Measurements from ENCODE around the gene STMP1.
"Not testable (repeated sequence)": the region's sequence is repeated elsewhere in the genome, so short reads cannot be mapped to it uniquely, and the experiment has no call there.

Gene STMP1

GRCh38 chr7:135665042-135665441 lies 2.7 kb downstream of the STMP1 start:
- DNase-seq = no peak

- no peak for DNase-seq
These were observed 3.8 kb downstream of the STMP1 start for GRCh38 chr7:135666156-135666555.

DNA sequence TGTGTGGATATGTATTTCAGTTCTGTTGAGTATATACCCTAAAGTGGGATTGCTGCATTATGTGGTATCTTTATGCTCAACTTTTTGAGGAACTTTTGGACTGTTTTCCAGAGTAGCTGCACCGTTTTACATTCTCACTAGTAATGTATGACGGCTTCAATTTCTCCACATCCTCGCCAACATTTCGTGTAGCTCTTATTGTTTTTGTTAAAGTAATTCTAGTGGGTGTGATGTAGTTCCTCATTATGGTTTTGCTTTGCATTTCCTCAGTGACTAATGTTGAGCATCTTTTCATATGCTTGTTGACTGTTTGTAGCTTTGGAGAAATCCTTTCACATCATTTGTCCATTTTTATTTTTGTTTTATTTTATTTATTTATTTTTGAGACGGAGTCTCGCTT lies 4.5 kb downstream of the STMP1 start:
- no peak for DNase-seq

DNA sequence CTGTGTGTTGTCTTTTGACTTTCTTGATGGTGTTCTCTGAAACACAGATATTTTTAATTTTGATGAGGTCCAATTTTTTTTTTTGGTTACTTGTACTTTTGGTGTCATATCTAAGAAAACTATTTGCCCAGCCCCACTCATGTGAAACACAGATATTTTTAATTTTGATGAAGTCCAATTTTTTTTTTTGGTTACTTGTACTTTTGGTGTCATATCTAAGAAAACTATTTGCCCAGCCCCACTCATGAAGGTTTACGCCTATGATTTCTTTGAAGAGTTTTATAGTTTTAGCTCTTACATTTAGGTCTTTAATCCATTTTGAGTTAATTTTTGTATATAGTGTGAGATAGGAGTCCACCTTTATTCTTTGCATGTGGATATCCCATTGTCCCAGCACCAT lies 5.3 kb downstream of the STMP1 start:
- DNase-seq = not testable (repeated sequence)

- DNase-seq = not testable (repeated sequence)
These were observed 6.6 kb downstream of the STMP1 start for GRCh38 chr7:135668852-135669395.

DNA sequence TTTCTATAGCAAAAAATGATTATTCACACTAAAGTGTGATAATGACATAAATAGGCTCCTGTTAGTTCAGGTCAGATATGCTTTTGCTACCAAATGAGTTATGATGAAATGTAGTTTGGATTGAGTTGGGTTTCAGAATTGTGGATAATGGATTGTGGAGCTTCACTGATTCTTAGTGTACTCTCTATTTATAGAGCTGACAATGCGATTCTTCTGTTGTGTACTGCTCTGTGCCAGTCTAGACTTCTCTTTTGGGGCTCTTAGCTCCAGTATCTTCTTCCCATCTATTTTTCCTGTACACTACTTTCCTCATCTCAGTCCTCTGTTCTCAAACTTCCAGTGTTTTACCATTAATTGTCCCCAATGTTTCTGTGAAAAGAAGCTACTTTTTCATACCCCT lies 7.5 kb downstream of the STMP1 start:
- DNase-seq = no peak

DNA sequence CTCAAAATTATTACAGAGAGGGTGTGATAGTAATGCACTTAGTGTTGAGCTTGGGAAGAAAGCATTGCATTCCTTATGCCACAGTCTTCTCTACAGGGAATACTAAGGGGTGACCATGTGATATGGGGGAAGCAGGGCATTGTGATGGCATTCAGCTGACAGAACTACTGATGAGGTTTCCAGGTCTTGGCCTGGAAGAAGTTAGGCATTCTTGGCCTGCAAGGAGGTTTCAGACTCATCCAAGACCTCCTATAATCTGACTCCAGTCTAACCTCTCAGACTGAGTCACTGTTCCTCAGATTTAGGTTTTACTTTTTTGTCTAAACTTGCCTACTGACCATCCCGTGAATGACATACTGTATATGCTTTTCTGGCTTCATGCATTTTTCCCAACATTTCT lies 7.9 kb downstream of the STMP1 start:
- DNase-seq = no peak

- peak; percentile 38 for DNase-seq
These were observed 10.4 kb downstream of the STMP1 start for GRCh38 chr7:135672560-135673359.

DNA sequence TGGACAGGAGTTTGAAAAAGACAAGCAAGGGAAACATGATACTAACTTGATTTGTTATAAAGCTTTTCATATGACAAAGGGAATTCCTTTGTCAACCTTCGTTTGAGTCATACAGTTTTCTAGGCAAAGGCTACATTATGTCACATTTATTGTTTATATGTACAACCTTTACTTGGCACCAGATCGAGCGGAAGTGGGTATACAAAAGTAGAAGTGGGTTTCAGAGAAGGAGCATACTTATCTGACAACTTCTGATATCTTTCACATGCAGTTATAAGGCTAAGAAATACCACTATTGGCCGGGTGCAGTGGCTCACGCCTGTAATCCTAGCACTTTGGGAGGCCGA lies 11.0 kb downstream of the STMP1 start:
- no peak for DNase-seq

DNA sequence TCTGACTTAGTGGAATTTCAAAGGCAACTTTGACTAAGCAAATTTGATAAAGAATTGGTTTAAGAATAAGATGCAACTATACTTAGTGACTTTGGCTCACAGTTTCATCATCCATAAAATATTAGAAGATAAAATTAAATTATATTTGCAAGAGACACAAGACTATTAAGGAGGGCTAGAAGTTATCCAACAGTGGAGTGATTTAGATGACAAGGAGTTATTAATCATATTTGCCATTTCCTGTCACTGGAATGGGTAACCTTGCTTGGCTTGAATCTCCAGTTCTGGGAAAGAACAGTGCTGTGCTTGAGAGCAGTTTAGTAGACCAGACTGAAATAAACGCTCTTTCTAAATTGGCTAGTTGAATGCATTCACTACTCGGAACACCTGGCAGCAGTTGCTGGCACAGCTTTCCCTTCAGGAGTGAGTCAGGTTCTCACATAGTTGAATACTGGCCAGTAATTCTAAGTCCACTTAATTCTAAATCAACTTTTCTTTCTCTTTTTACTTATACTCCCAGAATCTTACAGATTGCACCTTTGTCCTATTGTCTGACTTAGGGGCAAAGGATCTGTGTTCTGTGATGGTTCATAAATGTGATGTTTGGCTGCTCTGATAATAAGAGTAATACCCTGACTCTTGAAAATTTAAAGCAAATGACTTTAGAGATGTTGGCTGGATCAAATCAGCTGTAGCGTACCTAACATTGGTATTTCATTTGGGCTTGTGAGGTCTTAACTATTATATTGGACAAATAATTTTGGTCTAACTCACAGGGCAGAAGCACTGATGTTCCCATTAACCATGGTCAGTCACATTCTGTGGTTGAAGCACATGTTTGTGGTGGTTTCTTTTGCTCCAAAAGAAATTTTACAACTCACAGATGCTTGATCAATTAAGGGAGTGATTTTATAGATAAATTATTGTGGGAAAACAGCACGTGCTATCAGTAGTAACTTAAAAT lies 16.6 kb downstream of the STMP1 start:
- DNase-seq = no peak

GRCh38 chr7:135681762-135682161 lies 19.4 kb downstream of the STMP1 start:
- DNase-seq = no peak

GRCh38 chr7:135682191-135682590 lies 19.9 kb downstream of the STMP1 start:
- no peak for DNase-seq

- no peak for DNase-seq
These were observed 21.3 kb downstream of the STMP1 start for GRCh38 chr7:135683609-135684008.

DNA sequence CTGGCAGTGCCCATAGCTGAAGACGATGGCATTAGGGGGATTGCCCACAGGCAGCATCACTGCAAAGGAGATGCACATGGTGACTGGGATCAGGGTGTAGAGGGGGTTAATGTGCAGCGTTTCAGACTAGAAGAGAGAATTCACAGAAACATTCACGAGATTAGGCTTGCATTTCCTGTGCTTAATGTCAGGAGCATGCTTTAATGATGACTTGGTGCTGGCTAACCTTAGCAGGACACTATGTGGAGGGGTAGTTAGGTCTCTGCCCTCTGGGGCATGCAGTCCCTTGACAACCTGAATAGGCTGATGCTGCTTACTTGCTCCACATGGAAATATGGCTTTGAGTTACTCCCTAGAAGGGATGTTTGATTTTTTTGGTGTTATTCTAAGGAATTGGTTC lies 21.8 kb downstream of the STMP1 start:
- no peak for DNase-seq

GRCh38 chr7:135684699-135685098 lies 22.4 kb downstream of the STMP1 start:
- no peak for DNase-seq

- no peak for DNase-seq
These were observed 23.2 kb downstream of the STMP1 start for GRCh38 chr7:135685306-135686084.

DNA sequence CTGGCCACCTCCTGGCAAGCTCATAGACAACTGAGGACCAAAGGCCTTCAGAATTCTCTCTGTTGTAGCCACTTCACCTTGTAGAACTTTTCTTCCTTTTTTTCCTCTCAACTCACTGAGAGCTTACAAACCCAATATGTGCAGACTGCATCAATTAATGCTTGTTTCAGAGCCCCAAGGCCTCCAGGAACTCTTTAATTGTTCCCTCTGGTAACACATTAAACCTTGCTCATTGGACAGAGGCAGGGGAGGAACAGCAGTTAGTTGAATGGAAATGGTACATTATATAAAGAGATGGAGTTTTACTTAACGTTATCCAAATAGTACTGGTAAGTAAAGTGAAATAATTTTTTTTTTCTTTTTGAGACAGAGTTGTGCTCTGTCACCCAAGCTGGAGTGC lies 25.2 kb downstream of the STMP1 start:
- no peak for DNase-seq

DNA sequence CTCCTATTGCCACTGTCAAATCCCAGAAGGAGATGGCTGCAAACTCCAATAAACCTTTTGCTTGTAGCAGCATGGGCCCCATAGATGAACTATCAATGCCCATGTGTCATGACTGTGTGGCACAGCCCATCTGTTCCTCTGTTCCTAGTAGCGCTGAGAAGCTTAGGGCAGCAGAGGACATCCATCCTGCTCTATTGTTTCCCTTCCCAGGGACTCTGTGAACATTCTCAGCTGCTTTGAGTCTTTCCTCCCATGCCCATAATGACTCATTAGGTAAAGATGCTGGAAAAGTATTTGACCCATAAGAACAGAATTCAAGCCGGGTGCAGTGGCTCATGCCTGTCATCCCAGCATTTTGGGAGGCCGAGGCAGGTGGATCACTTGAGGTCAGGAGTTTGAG lies 28.3 kb downstream of the STMP1 start:
- DNase-seq = no peak

- DNase-seq = no peak
These were observed 29.7 kb downstream of the STMP1 start for GRCh38 chr7:135692055-135692454.

DNA sequence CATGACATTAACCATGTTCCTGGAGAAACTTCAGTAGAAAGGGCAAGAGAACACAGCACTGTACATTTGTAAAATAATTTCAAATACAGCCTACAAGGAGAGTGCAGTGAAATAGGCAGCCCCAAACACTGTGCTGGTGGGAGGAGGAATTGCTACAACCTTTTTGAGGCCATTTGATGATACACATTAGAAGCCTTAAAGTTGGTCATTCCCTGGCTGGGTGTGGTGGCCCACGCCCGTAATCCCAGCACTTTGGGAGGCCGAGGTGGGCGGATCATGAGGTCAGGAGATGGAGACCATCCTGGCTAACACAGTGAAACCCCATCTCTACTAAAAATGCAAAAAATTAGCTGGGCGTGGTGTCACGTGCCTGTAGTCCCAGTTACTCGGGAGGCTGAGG lies 30.3 kb downstream of the STMP1 start:
- not testable (repeated sequence) for DNase-seq

DNA sequence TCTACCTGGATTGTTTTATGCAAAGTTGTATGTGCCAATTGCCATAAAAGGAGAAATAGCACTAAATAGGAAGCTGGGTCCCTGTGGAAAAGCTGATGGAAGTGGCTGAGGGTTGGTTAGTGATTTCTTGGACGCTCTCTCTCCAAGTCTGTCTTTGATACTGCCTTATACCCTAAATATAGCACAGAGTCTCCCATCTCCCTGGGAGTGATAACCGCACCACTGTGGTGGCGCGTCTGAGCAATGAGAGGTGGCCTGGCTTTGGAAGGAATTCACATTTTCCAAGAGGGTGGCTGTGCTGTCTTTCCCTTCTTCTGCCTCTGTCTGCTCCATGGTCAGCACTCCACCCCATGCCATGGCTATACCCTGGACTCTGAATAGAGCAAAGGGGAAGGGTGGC lies 31.2 kb downstream of the STMP1 start:
- no peak for DNase-seq

GRCh38 chr7:135697276-135698049 lies 35.1 kb downstream of the STMP1 start:
- DNase-seq = no peak

All from NCI-H526 treated with DMSO at 0.1 percent for 48 hours (cell line).